SH-SY5Y (cell line): Measurements from ENCODE around the gene TACC3.

Source experiments
- GATA2 ChIP-seq: IDR thresholded peaks from 2 replicates; pipeline ENCODE4 v1.6.1; 2011; ENCODE audit warnings: mild to moderate bottlenecking, low read depth, low read length
- GATA3 ChIP-seq: IDR thresholded peaks from 2 replicates; pipeline ENCODE4 v1.6.1; 2011; ENCODE audit warnings: low read depth, mild to moderate bottlenecking, low read length, moderate library complexity

GRCh38 chr4:1790005-1790404 is 68.7 kb downstream of the TACC3 start:
- no peak for TF ChIP-seq GATA3
- no peak for TF ChIP-seq GATA2
